GM20000 (cell line): Measurements from ENCODE around the gene NKTR.

Source experiments
- DNase-seq: peaks from one replicate; pipeline ENCODE4 v3.0.0; 2012; ENCODE audit warnings: low spot score
- TF ChIP-seq, protein P1 (sequence below): IDR thresholded peaks from 2 replicates; pipeline ENCODE4 v1.5.1; 2012; ENCODE audit warnings: mild to moderate bottlenecking, control low read depth; ENCODE audit errors: extremely low read depth, missing control alignments

The NKTR gene

DNA sequence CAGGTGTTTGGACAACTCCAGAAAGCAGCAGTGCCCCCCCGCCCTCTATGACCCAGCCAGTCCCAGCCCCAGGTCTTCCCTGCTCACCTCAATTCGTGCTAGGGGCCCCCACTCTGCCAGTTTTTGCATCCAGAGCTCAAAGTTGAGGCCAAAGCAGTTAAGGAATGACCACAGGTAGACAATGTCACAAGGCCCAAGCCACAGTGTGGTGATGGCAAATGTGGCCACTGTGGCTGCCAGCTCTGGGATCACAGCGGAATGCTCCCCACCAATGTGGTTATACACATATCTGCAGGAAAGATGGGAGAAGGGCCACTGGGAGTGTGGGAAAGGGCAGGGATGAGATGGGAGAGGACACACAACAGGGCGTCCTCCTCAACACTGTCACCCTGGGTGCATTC lies 93.0 kb downstream of the NKTR start:
- TF ChIP-seq, protein P1, sequence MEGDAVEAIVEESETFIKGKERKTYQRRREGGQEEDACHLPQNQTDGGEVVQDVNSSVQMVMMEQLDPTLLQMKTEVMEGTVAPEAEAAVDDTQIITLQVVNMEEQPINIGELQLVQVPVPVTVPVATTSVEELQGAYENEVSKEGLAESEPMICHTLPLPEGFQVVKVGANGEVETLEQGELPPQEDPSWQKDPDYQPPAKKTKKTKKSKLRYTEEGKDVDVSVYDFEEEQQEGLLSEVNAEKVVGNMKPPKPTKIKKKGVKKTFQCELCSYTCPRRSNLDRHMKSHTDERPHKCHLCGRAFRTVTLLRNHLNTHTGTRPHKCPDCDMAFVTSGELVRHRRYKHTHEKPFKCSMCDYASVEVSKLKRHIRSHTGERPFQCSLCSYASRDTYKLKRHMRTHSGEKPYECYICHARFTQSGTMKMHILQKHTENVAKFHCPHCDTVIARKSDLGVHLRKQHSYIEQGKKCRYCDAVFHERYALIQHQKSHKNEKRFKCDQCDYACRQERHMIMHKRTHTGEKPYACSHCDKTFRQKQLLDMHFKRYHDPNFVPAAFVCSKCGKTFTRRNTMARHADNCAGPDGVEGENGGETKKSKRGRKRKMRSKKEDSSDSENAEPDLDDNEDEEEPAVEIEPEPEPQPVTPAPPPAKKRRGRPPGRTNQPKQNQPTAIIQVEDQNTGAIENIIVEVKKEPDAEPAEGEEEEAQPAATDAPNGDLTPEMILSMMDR: no peak
- DNase-seq: no peak

DNA sequence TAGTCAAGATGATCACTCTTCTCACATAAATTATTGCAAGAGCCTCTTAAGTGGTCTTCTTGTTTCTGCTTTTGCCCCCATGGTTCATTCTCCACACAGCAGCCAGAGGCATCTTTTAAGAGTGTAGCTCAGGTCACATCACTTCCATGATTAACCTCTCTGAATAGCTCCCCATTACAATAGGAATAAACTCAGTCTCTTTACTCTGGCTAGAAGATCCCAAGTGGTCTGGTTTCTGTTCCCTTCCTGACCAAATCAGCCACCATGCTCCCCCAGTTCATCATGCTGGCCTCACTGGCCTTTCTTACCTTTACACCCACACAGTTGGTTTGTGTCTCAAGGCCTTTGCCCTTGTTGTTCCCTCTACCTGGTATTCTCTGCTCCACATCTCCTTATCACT lies 93.9 kb downstream of the NKTR start:
- no peak for DNase-seq
- TF ChIP-seq, protein P1: no peak

DNA sequence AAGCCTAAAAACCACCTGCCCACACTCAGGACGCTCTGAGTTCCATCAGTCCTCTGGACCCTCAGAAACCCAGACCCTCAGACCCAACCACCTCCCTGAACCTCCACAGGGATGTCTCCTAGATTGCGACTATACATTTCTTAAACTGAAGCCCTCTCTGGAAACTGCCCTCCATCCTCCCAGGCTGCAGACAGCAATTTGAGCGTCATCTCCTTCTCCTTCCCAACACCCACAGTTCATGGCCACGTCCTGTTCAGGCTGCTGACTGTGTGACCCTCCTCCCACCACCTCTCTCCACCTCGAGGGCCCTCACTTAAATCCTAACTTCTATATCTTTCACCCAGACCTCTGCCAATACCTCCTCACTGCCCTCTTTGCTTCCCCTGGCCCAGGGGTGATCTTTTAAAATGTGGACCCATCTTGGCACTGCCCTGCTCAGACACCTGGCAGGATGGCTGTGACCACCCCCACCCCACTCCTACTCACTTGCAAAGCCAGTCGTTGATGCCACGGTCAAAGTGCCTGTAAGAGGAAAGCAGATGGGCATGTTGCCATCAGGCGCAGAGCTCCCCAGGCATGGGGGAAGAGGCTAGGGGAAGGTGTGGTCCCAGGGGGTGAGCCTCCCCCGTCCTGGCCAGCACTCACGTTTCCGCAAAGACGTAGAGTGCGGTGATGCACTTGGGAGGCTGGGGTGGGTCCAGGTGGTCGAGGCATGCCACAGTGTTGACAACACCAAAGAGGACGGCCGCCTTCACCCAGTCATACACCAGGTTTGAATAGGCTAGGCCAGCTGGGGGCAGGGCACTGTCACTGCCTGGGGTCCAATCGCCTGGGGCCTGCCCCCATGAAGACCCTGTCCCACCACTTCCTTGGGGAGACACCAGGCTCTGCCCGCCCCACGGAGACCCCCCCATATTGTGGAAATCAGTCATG lies 96.1 kb downstream of the NKTR start:
- no peak for DNase-seq
- TF ChIP-seq, protein P1: no peak

DNA sequence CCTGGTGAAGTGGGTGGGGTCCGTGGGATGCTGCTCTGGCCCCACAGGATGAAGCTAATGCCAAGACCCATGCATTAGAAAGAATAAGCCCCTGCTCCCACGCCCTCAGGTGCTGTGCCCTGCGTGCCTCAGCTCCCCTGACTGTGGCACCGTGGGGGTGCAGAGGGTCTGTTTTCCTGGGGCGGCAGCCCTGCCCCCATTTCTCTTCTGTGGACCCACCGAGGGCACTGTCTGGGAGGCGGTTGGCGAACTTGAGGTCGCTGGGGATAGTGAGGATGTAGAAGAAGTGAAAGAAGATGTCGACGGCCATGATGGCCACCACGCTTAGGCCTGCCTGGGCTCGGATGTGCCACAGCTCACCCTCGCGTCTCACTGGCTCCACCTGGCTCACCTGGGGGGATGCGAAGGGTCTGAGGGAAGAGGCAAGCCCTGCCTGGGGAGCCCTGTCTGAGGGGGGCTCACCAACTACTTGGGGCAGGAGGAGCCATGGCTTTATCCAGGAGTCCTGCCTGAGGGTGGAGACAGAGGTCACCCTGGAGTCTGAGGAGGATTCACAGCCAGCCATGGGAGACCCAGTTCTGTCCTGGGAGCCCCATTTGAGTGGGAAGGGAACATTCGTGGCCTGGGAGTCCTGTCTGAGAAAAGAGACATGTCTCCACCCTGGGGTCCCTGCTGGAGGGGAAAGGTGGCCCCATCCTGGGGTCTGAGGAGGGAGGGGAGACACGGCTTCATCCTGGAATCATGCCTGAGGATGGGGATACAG lies 97.0 kb downstream of the NKTR start:
- DNase-seq: no peak
- TF ChIP-seq, protein P1: no peak
